ENCODE data around the gene GALNT14.

- TF ChIP-seq GATA2 (IDR thresholded peaks at IDR 0.05; ENCODE audit: low read depth, low read length) (no peak), GATA3 (IDR thresholded peaks at IDR 0.05; ENCODE audit: low read depth, low read length) (no peak)
Measured at GRCh38 chr2:30947686-30948085, 190.6 kb downstream of the GALNT14 start.
